OCI-LY7 (cell line): ENCODE results near the gene FGF3. TPM values are rescaled to one million over a fixed set of nuclear protein-coding genes. Genes with fewer than 3 reads are reported as not detected.

Experiments
- Bru-seq: library from RNA; stranded (reverse); fragments of 400-500 nt; gene quantifications from one replicate; lab custom pipeline; 2021; lab: Mats Ljungman, UMichigan
- BruChase-seq, 2 experiments: library from RNA; stranded (reverse); fragments of 400-500 nt; gene quantifications; one replicate each; lab custom pipeline; 2021; lab: Mats Ljungman, UMichigan
- BruUV-seq: library from RNA; stranded (reverse); fragments of 400-500 nt; replicated peaks from 2 replicates; lab custom pipeline; 2021; lab: Mats Ljungman, UMichigan
- CTCF ChIA-PET: fragments of 300-600 bp; sonication (Branson Sonifier 250); formaldehyde crosslinking; loops from one replicate; lab custom pipeline; 2022; ENCODE audit warnings: antibody characterized with exemption; ENCODE audit not compliant: unreplicated experiment; lab: Charles Lee
- POLR2A ChIA-PET: fragments of 300-600 bp; sonication (Branson Sonifier 250); formaldehyde crosslinking; loops from one replicate; lab custom pipeline; 2022; ENCODE audit warnings: antibody characterized with exemption; lab: Charles Lee
- DNase-seq: peaks from one replicate; pipeline ENCODE4 v3.0.0-alpha.2; 2015; ENCODE audit warnings: low spot score
- H2AFZ ChIP-seq: fragments of 200-600 bp; sonication (generic), shearing (Covaris generic); 2 replicates; pipeline ENCODE4 v1.6.1; 2014; ENCODE audit warnings: mild to moderate bottlenecking, antibody characterized with exemption, low read length, moderate library complexity
- H3K27ac ChIP-seq: fragments of 200-600 bp; sonication (generic); 2 replicates; pipeline ENCODE4 v1.5.1; 2014; ENCODE audit warnings: mixed run types, low read depth, mild to moderate bottlenecking, moderate library complexity, low read length, inconsistent platforms; ENCODE audit not compliant: poor library complexity, severe bottlenecking
- H3K36me3 ChIP-seq: fragments of 200-600 bp; sonication (generic); 2 replicates; pipeline ENCODE4 v1.6.1; 2014; ENCODE audit warnings: mild to moderate bottlenecking, antibody characterized with exemption, low read length, moderate library complexity, mixed read lengths; ENCODE audit not compliant: insufficient read depth
- H3K4me1 ChIP-seq: fragments of 200-600 bp; sonication (generic); 2 replicates; pipeline ENCODE4 v1.5.1; 2014; ENCODE audit warnings: mild to moderate bottlenecking, low read length; ENCODE audit not compliant: insufficient read depth, poor library complexity, severe bottlenecking
- H3K4me2 ChIP-seq: fragments of 200-600 bp; sonication (generic); 2 replicates; pipeline ENCODE4 v1.6.1; 2014; ENCODE audit warnings: mild to moderate bottlenecking, low read length
- H3K4me3 ChIP-seq: fragments of 200-600 bp; sonication (generic); 2 replicates; pipeline ENCODE4 v1.5.1; 2014; ENCODE audit warnings: mild to moderate bottlenecking, low read depth, low read length; ENCODE audit not compliant: poor library complexity, severe bottlenecking
- H3K79me2 ChIP-seq: fragments of 200-600 bp; sonication (generic); 2 replicates; pipeline ENCODE4 v1.6.1; 2016; ENCODE audit warnings: low read depth, mild to moderate bottlenecking, low read length, moderate library complexity, mixed read lengths; ENCODE audit not compliant: insufficient read depth
- H3K9me2 ChIP-seq: fragments of 200-600 bp; sonication (generic); 2 replicates; pipeline ENCODE4 v1.6.1; 2016; ENCODE audit warnings: mild to moderate bottlenecking, low read length, mixed read lengths; ENCODE audit not compliant: insufficient read depth
- H3K9me3 ChIP-seq: fragments of 200-600 bp; sonication (generic); 2 replicates; pipeline ENCODE4 v1.6.1; 2014; ENCODE audit warnings: mild to moderate bottlenecking, mixed run types, low read length, mixed read lengths
- H4K20me1 ChIP-seq: fragments of 200-600 bp; sonication (generic); 2 replicates; pipeline ENCODE4 v1.6.1; 2014; ENCODE audit warnings: mild to moderate bottlenecking, antibody characterized with exemption, low read length, moderate library complexity, mixed read lengths; ENCODE audit not compliant: insufficient read depth
- EZH2phosphoT487 ChIP-seq: fragments of 200-600 bp; sonication (generic); IDR thresholded peaks from 2 replicates; pipeline ENCODE4 v1.6.1; 2018; ENCODE audit warnings: low read depth, borderline replicate concordance, mild to moderate bottlenecking, mixed run types, antibody characterized with exemption, low read length, moderate library complexity, mixed read lengths
- intact Hi-C: fragments of 100-400 bp; cut with micrococcal nuclease; formaldehyde crosslinking; loops from one replicate; pipeline ENCODE4 v1.10.0; 2022; ENCODE audit not compliant: unreplicated experiment
- long read RNA-seq: library from polyadenylated mRNA; stranded (forward); transcript quantifications from one replicate; pipeline ENCODE4 v2.0.0, GENCODE V29; 2022
- total RNA-seq, 2 experiments: library from RNA; depleted of rRNA in 1 of 2; stranded (reverse); fragments of >200 nt in 1 of 2; shearing (Covaris generic) in 1 of 2; gene quantifications; 2 replicates each; pipeline ENCODE4 v1.2.3, GENCODE V29; 2014 to 2022
- TF ChIP-seq, protein P1 (sequence below): fragments of 200-600 bp; sonication (generic); conservative IDR thresholded peaks from 2 replicates; pipeline ENCODE4 v1.5.1; 2014; ENCODE audit warnings: mild to moderate bottlenecking, antibody characterized with exemption, low read length, moderate library complexity, mixed read lengths

The FGF3 gene
- total RNA-seq (2014; rRNA removed; shearing (Covaris generic)): not detected in 2 replicates
- total RNA-seq (2022): not detected in 2 replicates
- not detected for Bru-seq, nascent RNA
- not detected for BruChase-seq, experiment 1, labeled RNA remaining after a 6-hour chase
- not detected for BruChase-seq, experiment 2, labeled RNA remaining after a 2-hour chase
- long read RNA-seq: 0 reads

DNA sequence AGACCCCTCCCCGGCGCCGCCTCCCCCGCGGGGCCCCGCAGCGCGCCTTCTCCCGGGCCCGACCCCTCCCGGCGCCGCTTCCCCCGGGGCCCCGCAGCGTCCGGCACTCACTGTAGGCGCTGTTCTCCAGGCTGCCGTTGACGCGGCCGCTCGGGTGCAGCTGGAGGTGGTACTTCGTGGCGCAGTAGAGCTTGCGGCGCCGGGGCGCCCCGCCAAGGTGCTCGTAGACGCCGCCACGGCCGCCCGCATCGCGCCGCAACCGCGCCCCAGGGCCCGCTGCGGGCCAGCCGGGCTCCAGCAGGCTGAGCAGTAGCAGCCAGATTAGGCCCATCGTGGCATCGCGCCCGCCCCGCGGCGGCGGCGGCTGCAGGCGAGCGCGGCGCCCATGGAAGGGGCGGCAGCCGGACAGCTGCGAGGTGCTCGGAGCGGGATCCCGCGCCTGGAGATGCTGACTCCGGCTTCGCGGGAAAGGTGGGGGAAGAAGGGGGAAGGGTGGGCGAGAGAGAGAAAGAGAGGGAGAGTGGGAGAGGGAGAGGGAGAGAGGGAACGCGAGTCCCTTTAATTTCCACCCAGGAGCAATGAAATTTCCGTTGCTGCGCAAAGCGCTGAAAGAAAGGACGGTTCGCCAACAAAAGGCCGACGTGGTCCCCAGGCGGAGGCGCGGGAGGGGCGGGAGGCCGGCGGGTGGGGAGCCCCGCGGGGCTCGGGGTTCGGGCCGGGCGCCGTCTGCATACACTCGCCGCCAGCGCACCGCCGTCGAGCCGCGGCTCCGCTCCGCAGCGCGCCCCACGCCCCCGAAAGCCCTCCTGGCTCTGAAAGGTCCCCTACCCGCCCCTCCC is at the start of gene FGF3:
FGF3 (minus strand) TSS at position 814 of the 839 bp plus-strand sequence; CDS start at position 331, 483 bp downstream.
- H3K4me2 ChIP-seq: no peak within 1 kb of the TSS
- no TSS peak for BruUV-seq
- CTCF ChIA-PET: no interaction called here

DNA sequence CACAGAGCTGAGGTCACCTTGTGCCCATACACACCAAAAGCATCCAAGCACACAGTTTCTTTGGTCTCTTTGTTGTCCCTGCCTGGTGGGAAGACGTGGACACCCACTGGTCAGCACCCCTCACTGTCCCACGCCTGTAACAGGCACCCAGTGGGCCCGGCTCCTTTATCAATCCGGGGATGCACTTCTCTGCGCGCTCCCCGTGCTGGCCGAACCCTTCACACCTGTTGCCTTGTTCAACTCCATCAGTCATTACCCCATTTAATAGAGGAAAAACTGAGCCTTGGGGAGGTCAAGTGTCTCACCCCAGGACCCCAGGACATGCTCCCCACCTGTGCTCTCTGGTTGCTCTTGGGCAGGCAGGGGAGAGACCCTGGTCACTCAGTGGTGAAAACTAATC is 49.7 kb upstream of the FGF3 start:
- no TSS peak for BruUV-seq
- Histone ChIP-seq H3K4me1 (no peaks in the 10 kb centered on the region), H3K9me3 (no peaks in the 10 kb centered on the region), H3K79me2 (no peaks in the 10 kb centered on the region), H3K9me2 (no peaks in the 10 kb centered on the region), H4K20me1 (no peaks in the 10 kb centered on the region), H3K4me3 (no peak overlapping the region), H3K4me2 (no peak overlapping the region), H3K36me3 (no peaks in the 10 kb centered on the region), H3K27ac (no peak overlapping the region), H2AFZ (no peak overlapping the region)
- TF ChIP-seq, protein P1, sequence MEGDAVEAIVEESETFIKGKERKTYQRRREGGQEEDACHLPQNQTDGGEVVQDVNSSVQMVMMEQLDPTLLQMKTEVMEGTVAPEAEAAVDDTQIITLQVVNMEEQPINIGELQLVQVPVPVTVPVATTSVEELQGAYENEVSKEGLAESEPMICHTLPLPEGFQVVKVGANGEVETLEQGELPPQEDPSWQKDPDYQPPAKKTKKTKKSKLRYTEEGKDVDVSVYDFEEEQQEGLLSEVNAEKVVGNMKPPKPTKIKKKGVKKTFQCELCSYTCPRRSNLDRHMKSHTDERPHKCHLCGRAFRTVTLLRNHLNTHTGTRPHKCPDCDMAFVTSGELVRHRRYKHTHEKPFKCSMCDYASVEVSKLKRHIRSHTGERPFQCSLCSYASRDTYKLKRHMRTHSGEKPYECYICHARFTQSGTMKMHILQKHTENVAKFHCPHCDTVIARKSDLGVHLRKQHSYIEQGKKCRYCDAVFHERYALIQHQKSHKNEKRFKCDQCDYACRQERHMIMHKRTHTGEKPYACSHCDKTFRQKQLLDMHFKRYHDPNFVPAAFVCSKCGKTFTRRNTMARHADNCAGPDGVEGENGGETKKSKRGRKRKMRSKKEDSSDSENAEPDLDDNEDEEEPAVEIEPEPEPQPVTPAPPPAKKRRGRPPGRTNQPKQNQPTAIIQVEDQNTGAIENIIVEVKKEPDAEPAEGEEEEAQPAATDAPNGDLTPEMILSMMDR: no peak
- TF ChIP-seq EZH2phosphoT487: no peak
- no peak for DNase-seq
- ChIA-PET CTCF (no interaction called here), POLR2A (no interaction called here)
- intact Hi-C loops: no loop called here

More for the DNA sequence above, at the start of gene FGF3:
- no peaks in the 10 kb centered on the region for H3K36me3 ChIP-seq
- intact Hi-C loops: no loop called here
- no peak within 1 kb of the TSS for H3K4me3 ChIP-seq
- POLR2A ChIA-PET: no interaction called here
- no peak within 1 kb of the TSS for H2AFZ ChIP-seq
- no peaks in the 10 kb centered on the region for H3K9me3 ChIP-seq
- no peak within 1 kb of the TSS for H3K27ac ChIP-seq
- no peaks in the 10 kb centered on the region for H4K20me1 ChIP-seq
- no peak for TF ChIP-seq EZH2phosphoT487
- TF ChIP-seq, protein P1: no peak
- H3K4me1 ChIP-seq: no peaks in the 10 kb centered on the region
- no peak for DNase-seq
- no peaks in the 10 kb centered on the region for H3K9me2 ChIP-seq
- H3K79me2 ChIP-seq: no peaks in the 10 kb centered on the region
